HepG2 (cell line): ENCODE results near the gene MVP. TPM values are rescaled to one million over a fixed set of nuclear protein-coding genes. Genes with fewer than 3 reads are reported as not detected.

ENCODE experiments used
- GPN1 ChIP-seq: sonication (generic); formaldehyde crosslinking; IDR thresholded peaks from 2 replicates; pipeline ENCODE4 v1.5.1; 2020; ENCODE audit warnings: missing genetic modification reagents, borderline replicate concordance
- HOMEZ ChIP-seq: IDR thresholded peaks from 2 replicates; pipeline ENCODE4 v1.6.1; 2016; ENCODE audit warnings: low read depth
- SNAPC2 ChIP-seq: sonication (generic); formaldehyde crosslinking; IDR thresholded peaks from 2 replicates; pipeline ENCODE4 v1.8.1; 2022; ENCODE audit warnings: mild to moderate bottlenecking, missing genetic modification reagents
- SNAPC4 ChIP-seq: sonication (generic); formaldehyde crosslinking; IDR thresholded peaks from 2 replicates; pipeline ENCODE4 v1.4.0; 2020; ENCODE audit warnings: mild to moderate bottlenecking, missing genetic modification reagents
- TBX3 ChIP-seq: fragments of 450-650 bp; IDR thresholded peaks from 2 replicates; pipeline ENCODE4 v1.6.1; 2017; ENCODE audit warnings: antibody characterized with exemption, mild to moderate bottlenecking, inconsistent platforms, borderline replicate concordance
- XRCC5 ChIP-seq: fragments of 200-400 bp; formaldehyde crosslinking; optimal IDR thresholded peaks from 2 replicates; pipeline ENCODE3; 2017; ENCODE audit warnings: mild to moderate bottlenecking, low read length
- ZBED4 ChIP-seq: sonication (generic); formaldehyde crosslinking; IDR thresholded peaks from 2 replicates; pipeline ENCODE4 v1.4.0; 2020; ENCODE audit warnings: missing genetic modification reagents, borderline replicate concordance
- ZNF749 ChIP-seq: sonication (generic); formaldehyde crosslinking; IDR thresholded peaks from 2 replicates; pipeline ENCODE4 v1.8.0; 2022; ENCODE audit warnings: mild to moderate bottlenecking, missing genetic modification reagents, moderate library complexity, borderline replicate concordance
- polyA plus RNA-seq, 8 experiments: library from polyadenylated mRNA; depleted of rRNA in 3 of 8; stranded (reverse) in 7 of 8; unstranded in 1 of 8; fragments of >200 nt; fragmentation: Illumina TruSeq in 4 of 8; extraction: Trizol in 4 of 8; gene quantifications; 2 replicates each; pipeline versions ENCODE4 v1.2.1 to v1.2.3, GENCODE V29; 2011 to 2016; ENCODE audit warnings: low read depth in 4 of 8, missing spikeins in 1 of 8, mixed read lengths in 1 of 8; ENCODE audit not compliant: insufficient read depth in 1 of 8
- total RNA-seq, 5 experiments: library from RNA; depleted of rRNA; stranded (reverse); fragments of >200 nt; fragmentation: Illumina TruSeq; extraction: Trizol; gene quantifications; 2 replicates each; pipeline ENCODE4 v1.2.3, GENCODE V29; 2016; ENCODE audit warnings: low read depth in 1 of 5

MVP gene
- total and polyA plus RNA-seq, 2 of the 13 experiments (the other 11 are each of a cell fraction or from before 2014, with no cell fraction given), result 22.9 to 43.5 TPM

GRCh38 chr16:29810699-29811169 is 9.5 kb upstream of the MVP start (continued):
- no peak for TF ChIP-seq SNAPC2 (CRISPR knock-in tag)
- TF ChIP-seq HOMEZ (CRISPR knock-in tag), result no peak
- 0 out of 2 replicates have a peak, but pooled peaks have one; percentile 7 for TF ChIP-seq SNAPC4
- TF ChIP-seq GPN1 (CRISPR knock-in tag), result no peak
- 0 out of 2 replicates have a peak, but pooled peaks have one; percentile 30 for TF ChIP-seq ZNF749 (CRISPR knock-in tag)
- no peak for TF ChIP-seq ZBED4 (CRISPR knock-in tag)
- no peak for TF ChIP-seq XRCC5
- TF ChIP-seq TBX3, result no peak
